HepG2 (cell line): ENCODE results near the gene PIK3IP1. TPM values are rescaled to one million over a fixed set of nuclear protein-coding genes. Genes with fewer than 3 reads are reported as not detected.

Experiments used
- ARNT2 ChIP-seq: sonication (generic); formaldehyde crosslinking; IDR thresholded peaks from 2 replicates; pipeline ENCODE4 v1.8.0; 2022; ENCODE audit warnings: mild to moderate bottlenecking, low read depth, missing genetic modification reagents, moderate library complexity
- ATAD3A ChIP-seq: sonication (generic); formaldehyde crosslinking; IDR thresholded peaks from 2 replicates; pipeline ENCODE4 v1.4.0; 2020; ENCODE audit warnings: missing genetic modification reagents
- ATRX ChIP-seq: sonication (generic); formaldehyde crosslinking; IDR thresholded peaks from 2 replicates; pipeline ENCODE4 v1.4.0; 2020; ENCODE audit warnings: missing genetic modification reagents, borderline replicate concordance
- HMG20A ChIP-seq: IDR thresholded peaks from 2 replicates; pipeline ENCODE4 v1.6.1; 2016; ENCODE audit warnings: borderline replicate concordance
- MZF1 ChIP-seq: sonication (generic); formaldehyde crosslinking; IDR thresholded peaks from 2 replicates; pipeline ENCODE4 v1.8.1; 2023; ENCODE audit warnings: mild to moderate bottlenecking, missing genetic modification reagents, borderline replicate concordance
- NFE2L1 ChIP-seq: sonication (generic); formaldehyde crosslinking; IDR thresholded peaks from 2 replicates; pipeline ENCODE4 v1.4.0; 2020; ENCODE audit warnings: missing genetic modification reagents, mild to moderate bottlenecking, borderline replicate concordance
- PPARG ChIP-seq: conservative IDR thresholded peaks from 2 replicates; pipeline ENCODE4 v1.6.1; 2016; ENCODE audit warnings: missing biosample characterization, missing genetic modification reagents
- REPIN1 ChIP-seq: sonication (generic); formaldehyde crosslinking; IDR thresholded peaks from 2 replicates; pipeline ENCODE4 v1.8.0; 2022; ENCODE audit warnings: missing genetic modification reagents, low read depth, mild to moderate bottlenecking, borderline replicate concordance
- RFX5 ChIP-seq: IDR thresholded peaks from 2 replicates; pipeline ENCODE4 v1.6.1; 2011; ENCODE audit warnings: low read depth, low read length, improper control_type of control experiment
- RFXAP ChIP-seq: sonication (generic); formaldehyde crosslinking; IDR thresholded peaks from 2 replicates; pipeline ENCODE4 v1.4.0; 2020; ENCODE audit warnings: missing genetic modification reagents, borderline replicate concordance
- SNAPC2 ChIP-seq: sonication (generic); formaldehyde crosslinking; IDR thresholded peaks from 2 replicates; pipeline ENCODE4 v1.8.1; 2022; ENCODE audit warnings: mild to moderate bottlenecking, missing genetic modification reagents
- ZNF7 ChIP-seq: IDR thresholded peaks from 2 replicates; pipeline ENCODE4 v1.6.1; 2016; ENCODE audit warnings: missing biosample characterization, missing genetic modification reagents
- polyA plus RNA-seq, 8 experiments: library from polyadenylated mRNA; depleted of rRNA in 3 of 8; stranded (reverse) in 7 of 8; unstranded in 1 of 8; fragments of >200 nt; fragmentation: Illumina TruSeq in 4 of 8; extraction: Trizol in 4 of 8; gene quantifications; 2 replicates each; pipeline versions ENCODE4 v1.2.1 to v1.2.3, GENCODE V29; 2011 to 2016; ENCODE audit warnings: low read depth in 4 of 8, missing spikeins in 1 of 8, mixed read lengths in 1 of 8; ENCODE audit not compliant: insufficient read depth in 1 of 8
- total RNA-seq, 5 experiments: library from RNA; depleted of rRNA; stranded (reverse); fragments of >200 nt; fragmentation: Illumina TruSeq; extraction: Trizol; gene quantifications; 2 replicates each; pipeline ENCODE4 v1.2.3, GENCODE V29; 2016; ENCODE audit warnings: low read depth in 1 of 5
- TF ChIP-seq, protein P1 (sequence below), 2 experiments: IDR thresholded peaks; 2 replicates each; pipeline ENCODE4 v1.6.1; 2011 to 2012; ENCODE audit warnings: low read length in 2 of 2, borderline replicate concordance in 1 of 2, low read depth in 1 of 2, mild to moderate bottlenecking in 1 of 2, moderate library complexity in 1 of 2
- TF ChIP-seq, protein P2 (sequence below): sonication (generic); formaldehyde crosslinking; IDR thresholded peaks from 2 replicates; pipeline ENCODE4 v1.4.0; 2020; ENCODE audit warnings: mild to moderate bottlenecking, missing genetic modification reagents
- TF ChIP-seq, protein P3 (sequence below): sonication (generic); formaldehyde crosslinking; IDR thresholded peaks from 2 replicates; pipeline ENCODE4 v1.5.0; 2020; ENCODE audit warnings: mild to moderate bottlenecking, missing genetic modification reagents
- TF ChIP-seq, protein P4 (sequence below): sonication (generic); formaldehyde crosslinking; IDR thresholded peaks from 2 replicates; pipeline ENCODE4 v1.8.1; 2023; ENCODE audit warnings: missing genetic modification reagents, mild to moderate bottlenecking, borderline replicate concordance
- TF ChIP-seq, protein P5 (sequence below): sonication (generic); formaldehyde crosslinking; IDR thresholded peaks from 2 replicates; pipeline ENCODE4 v1.4.0; 2020; ENCODE audit warnings: low read depth, mild to moderate bottlenecking, missing genetic modification reagents

The PIK3IP1 gene
- total and polyA plus RNA-seq, 2 of the 13 experiments (the other 11 are each of a cell fraction or from before 2014, with no cell fraction given), result 1.3 to 2.5 TPM

DNA sequence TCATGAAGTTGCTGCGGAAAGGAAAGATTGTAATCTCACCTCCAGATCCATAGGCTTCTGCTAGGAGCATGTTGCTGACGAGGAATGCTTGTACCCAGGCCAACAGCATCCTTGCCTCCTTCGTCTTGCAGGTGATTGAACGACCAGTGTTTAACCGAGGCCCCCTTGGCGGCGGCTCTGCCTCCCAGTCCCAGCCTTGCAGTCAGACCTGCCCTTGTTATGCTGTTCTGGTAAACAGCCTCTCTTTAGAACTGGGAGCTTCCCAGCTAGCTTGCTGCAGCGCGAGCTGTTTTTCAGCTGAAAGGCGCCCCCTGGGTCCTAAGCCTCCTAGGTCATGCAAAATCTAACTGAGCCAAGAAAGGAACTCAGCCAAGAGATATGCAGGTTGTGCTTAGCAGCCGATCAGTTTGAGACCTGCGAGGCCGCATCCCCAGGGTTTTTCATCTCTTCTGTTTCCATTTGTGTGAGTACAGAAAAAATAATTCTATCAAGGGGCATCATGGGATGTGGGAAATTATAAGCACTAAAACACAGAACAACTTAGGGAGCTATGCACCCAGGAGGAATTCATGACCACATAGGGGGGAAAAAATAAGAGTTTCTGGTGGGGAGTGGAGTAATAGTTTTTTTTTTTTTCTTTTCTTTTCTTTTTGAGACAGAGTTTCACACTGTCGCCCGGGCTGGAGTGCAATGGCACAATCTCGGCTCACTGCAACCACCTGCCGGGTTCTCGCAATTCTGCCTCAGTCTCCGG, at the start of gene PIK3IP1 (continued):
- TF ChIP-seq, protein P1, sequence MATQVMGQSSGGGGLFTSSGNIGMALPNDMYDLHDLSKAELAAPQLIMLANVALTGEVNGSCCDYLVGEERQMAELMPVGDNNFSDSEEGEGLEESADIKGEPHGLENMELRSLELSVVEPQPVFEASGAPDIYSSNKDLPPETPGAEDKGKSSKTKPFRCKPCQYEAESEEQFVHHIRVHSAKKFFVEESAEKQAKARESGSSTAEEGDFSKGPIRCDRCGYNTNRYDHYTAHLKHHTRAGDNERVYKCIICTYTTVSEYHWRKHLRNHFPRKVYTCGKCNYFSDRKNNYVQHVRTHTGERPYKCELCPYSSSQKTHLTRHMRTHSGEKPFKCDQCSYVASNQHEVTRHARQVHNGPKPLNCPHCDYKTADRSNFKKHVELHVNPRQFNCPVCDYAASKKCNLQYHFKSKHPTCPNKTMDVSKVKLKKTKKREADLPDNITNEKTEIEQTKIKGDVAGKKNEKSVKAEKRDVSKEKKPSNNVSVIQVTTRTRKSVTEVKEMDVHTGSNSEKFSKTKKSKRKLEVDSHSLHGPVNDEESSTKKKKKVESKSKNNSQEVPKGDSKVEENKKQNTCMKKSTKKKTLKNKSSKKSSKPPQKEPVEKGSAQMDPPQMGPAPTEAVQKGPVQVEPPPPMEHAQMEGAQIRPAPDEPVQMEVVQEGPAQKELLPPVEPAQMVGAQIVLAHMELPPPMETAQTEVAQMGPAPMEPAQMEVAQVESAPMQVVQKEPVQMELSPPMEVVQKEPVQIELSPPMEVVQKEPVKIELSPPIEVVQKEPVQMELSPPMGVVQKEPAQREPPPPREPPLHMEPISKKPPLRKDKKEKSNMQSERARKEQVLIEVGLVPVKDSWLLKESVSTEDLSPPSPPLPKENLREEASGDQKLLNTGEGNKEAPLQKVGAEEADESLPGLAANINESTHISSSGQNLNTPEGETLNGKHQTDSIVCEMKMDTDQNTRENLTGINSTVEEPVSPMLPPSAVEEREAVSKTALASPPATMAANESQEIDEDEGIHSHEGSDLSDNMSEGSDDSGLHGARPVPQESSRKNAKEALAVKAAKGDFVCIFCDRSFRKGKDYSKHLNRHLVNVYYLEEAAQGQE (IDR thresholded peaks at IDR 0.05; ENCODE audit: borderline replicate concordance in 1 of 2, low read depth in 1 of 2, low read length in 2 of 2), result no peak
- TF ChIP-seq, protein P2, sequence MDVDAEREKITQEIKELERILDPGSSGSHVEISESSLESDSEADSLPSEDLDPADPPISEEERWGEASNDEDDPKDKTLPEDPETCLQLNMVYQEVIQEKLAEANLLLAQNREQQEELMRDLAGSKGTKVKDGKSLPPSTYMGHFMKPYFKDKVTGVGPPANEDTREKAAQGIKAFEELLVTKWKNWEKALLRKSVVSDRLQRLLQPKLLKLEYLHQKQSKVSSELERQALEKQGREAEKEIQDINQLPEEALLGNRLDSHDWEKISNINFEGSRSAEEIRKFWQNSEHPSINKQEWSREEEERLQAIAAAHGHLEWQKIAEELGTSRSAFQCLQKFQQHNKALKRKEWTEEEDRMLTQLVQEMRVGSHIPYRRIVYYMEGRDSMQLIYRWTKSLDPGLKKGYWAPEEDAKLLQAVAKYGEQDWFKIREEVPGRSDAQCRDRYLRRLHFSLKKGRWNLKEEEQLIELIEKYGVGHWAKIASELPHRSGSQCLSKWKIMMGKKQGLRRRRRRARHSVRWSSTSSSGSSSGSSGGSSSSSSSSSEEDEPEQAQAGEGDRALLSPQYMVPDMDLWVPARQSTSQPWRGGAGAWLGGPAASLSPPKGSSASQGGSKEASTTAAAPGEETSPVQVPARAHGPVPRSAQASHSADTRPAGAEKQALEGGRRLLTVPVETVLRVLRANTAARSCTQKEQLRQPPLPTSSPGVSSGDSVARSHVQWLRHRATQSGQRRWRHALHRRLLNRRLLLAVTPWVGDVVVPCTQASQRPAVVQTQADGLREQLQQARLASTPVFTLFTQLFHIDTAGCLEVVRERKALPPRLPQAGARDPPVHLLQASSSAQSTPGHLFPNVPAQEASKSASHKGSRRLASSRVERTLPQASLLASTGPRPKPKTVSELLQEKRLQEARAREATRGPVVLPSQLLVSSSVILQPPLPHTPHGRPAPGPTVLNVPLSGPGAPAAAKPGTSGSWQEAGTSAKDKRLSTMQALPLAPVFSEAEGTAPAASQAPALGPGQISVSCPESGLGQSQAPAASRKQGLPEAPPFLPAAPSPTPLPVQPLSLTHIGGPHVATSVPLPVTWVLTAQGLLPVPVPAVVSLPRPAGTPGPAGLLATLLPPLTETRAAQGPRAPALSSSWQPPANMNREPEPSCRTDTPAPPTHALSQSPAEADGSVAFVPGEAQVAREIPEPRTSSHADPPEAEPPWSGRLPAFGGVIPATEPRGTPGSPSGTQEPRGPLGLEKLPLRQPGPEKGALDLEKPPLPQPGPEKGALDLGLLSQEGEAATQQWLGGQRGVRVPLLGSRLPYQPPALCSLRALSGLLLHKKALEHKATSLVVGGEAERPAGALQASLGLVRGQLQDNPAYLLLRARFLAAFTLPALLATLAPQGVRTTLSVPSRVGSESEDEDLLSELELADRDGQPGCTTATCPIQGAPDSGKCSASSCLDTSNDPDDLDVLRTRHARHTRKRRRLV, result no peak
- TF ChIP-seq ATAD3A (CRISPR knock-in tag) (no peak), ZNF7 (no peak), RFXAP (peak; percentile 90), ATRX (CRISPR knock-in tag) (no peak), NFE2L1 (CRISPR knock-in tag) (no peak), RFX5 (no peak), REPIN1 (peak; percentile 33; the same call in 1 of the 2 replicates), SNAPC2 (CRISPR knock-in tag) (peak; percentile 74; the same call in 1 of the 2 replicates), PPARG (CRISPR knock-in tag) (no peak; the same call in 1 of the 2 replicates), ARNT2 (no peak), MZF1 (no peak), HMG20A (CRISPR knock-in tag) (peak; percentile 37; the same call in 1 of the 2 replicates)
- TF ChIP-seq, protein P3, sequence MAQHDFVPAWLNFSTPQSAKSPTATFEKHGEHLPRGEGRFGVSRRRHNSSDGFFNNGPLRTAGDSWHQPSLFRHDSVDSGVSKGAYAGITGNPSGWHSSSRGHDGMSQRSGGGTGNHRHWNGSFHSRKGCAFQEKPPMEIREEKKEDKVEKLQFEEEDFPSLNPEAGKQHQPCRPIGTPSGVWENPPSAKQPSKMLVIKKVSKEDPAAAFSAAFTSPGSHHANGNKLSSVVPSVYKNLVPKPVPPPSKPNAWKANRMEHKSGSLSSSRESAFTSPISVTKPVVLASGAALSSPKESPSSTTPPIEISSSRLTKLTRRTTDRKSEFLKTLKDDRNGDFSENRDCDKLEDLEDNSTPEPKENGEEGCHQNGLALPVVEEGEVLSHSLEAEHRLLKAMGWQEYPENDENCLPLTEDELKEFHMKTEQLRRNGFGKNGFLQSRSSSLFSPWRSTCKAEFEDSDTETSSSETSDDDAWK (CRISPR knock-in tag), result no peak
- TF ChIP-seq, protein P4, sequence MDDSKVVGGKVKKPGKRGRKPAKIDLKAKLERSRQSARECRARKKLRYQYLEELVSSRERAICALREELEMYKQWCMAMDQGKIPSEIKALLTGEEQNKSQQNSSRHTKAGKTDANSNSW, result no peak
- TF ChIP-seq, protein P5, sequence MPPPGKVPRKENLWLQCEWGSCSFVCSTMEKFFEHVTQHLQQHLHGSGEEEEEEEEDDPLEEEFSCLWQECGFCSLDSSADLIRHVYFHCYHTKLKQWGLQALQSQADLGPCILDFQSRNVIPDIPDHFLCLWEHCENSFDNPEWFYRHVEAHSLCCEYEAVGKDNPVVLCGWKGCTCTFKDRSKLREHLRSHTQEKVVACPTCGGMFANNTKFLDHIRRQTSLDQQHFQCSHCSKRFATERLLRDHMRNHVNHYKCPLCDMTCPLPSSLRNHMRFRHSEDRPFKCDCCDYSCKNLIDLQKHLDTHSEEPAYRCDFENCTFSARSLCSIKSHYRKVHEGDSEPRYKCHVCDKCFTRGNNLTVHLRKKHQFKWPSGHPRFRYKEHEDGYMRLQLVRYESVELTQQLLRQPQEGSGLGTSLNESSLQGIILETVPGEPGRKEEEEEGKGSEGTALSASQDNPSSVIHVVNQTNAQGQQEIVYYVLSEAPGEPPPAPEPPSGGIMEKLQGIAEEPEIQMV (CRISPR knock-in tag), result no peak; the same call in 1 of the 2 replicates
